Tibial nerve (tissue), 4 donors: ENCODE measurements around the gene ITGAV. TPM values are rescaled to one million over a fixed set of nuclear protein-coding genes. Genes with fewer than 3 reads are reported as not detected.

Experiments
- DNase-seq, 2 donors: peaks; one replicate each; pipeline ENCODE4 v3.0.0-alpha.2; 2019; ENCODE audit warnings: low spot score in 2 of 2
- H3K27ac ChIP-seq, 4 donors: fragments of 200-600 bp; sonication (generic) in 3 of 4; one replicate each; pipeline ENCODE4 v1.5.1; 2017 to 2019; ENCODE audit warnings: mild to moderate bottlenecking in 1 of 4
- H3K27me3 ChIP-seq, 2 donors: fragments of 200-600 bp; sonication (generic) in 1 of 2; one replicate each; pipeline versions ENCODE4 v1.5.1 to v1.6.0; 2017 to 2019
- H3K36me3 ChIP-seq, 3 donors: fragments of 200-600 bp; sonication (generic); one replicate each; pipeline ENCODE4 v1.5.1; 2018 to 2019
- H3K4me1 ChIP-seq, 4 donors: fragments of 200-600 bp; sonication (generic) in 3 of 4; one replicate each; pipeline ENCODE4 v1.5.1; 2017 to 2019
- H3K4me3 ChIP-seq, 4 donors: fragments of 200-600 bp; sonication (generic) in 3 of 4; one replicate each; pipeline ENCODE4 v1.5.1; 2017 to 2019; ENCODE audit warnings: mild to moderate bottlenecking in 1 of 4, moderate library complexity in 1 of 4
- H3K9me3 ChIP-seq, 4 donors: fragments of 200-600 bp; sonication (generic) in 3 of 4; one replicate each; pipeline ENCODE4 v1.5.1; 2017 to 2019
- CTCF ChIP-seq, 5 experiments: fragments of 200-600 bp in 3 of 5; fragments of 450-650 bp in 2 of 5; sonication (generic) in 3 of 5; IDR thresholded peaks; one replicate each; pipeline ENCODE4 v1.5.1; 2016 to 2019; ENCODE audit warnings: antibody characterized with exemption in 5 of 5, mild to moderate bottlenecking in 3 of 5, moderate library complexity in 2 of 5
- EP300 ChIP-seq, 2 donors: sonication (generic); formaldehyde crosslinking; IDR thresholded peaks; one replicate each; pipeline ENCODE4 v1.6.1; 2017; ENCODE audit warnings: antibody characterized with exemption in 2 of 2, mild to moderate bottlenecking in 1 of 2
- POLR2A ChIP-seq, 2 donors: fragments of 450-650 bp; IDR thresholded peaks; one replicate each; pipeline ENCODE4 v1.6.1; 2017; ENCODE audit warnings: antibody characterized with exemption in 2 of 2, mild to moderate bottlenecking in 2 of 2, moderate library complexity in 2 of 2
- WGBS, 2 donors: methylation state at CpG; one replicate each; pipeline ENCODE4 v1.1.5; 2018; 5-methylcytosine and 5-hydroxymethylcytosine counted together
- total RNA-seq, 4 donors: library from RNA; depleted of rRNA; stranded (reverse); fragments of >200 nt; gene quantifications; one replicate each; pipeline ENCODE4 v1.1.0, GENCODE V29; 2016

ITGAV gene
- total RNA-seq, 4 donors from 2014 or later = 97.1 to 114 (median 100) TPM

- Histone ChIP-seq H3K27ac (peak overlapping the region in 2 of 4 donors; percentile 37 to 52), H3K4me3 (no peak overlapping the region), H3K4me1 (peaks cover 0 to 43% (median 4%) of the 10 kb centered on the region in 4 donors), H3K27me3 (no peaks in the 10 kb centered on the region), H3K36me3 (peaks cover 0 to 10% (median 0%) of the 10 kb centered on the region in 3 donors), H3K9me3 (no peaks in the 10 kb centered on the region)
- no peak for TF ChIP-seq EP300 (IDR thresholded peaks at IDR 0.05)
- no peak for TF ChIP-seq CTCF (IDR thresholded peaks at IDR 0.05)
- TF ChIP-seq POLR2A (IDR thresholded peaks at IDR 0.05) = no peak
- no peak for DNase-seq
- 86 to 93% methylated on average over 2 of the region's 2 CpGs for WGBS, 2 donors
Observed at GRCh38 chr2:186611526-186611925, 21.7 kb downstream of the ITGAV start.

GRCh38 chr2:186612026-186612425 is 22.2 kb downstream of the ITGAV start:
- Histone ChIP-seq H3K4me1 (peaks cover 0 to 45% (median 5%) of the 10 kb centered on the region in 4 donors), H3K9me3 (no peaks in the 10 kb centered on the region), H3K4me3 (no peak overlapping the region), H3K36me3 (peaks cover 0 to 6% (median 0%) of the 10 kb centered on the region in 3 donors), H3K27ac (peak overlapping the region in 2 of 4 donors; percentile 52), H3K27me3 (no peaks in the 10 kb centered on the region)
- no peak for DNase-seq
- 78 to 79% methylated on average over 2 of the region's 2 CpGs for WGBS, 2 donors
- TF ChIP-seq POLR2A (IDR thresholded peaks at IDR 0.05) = no peak
- TF ChIP-seq CTCF (IDR thresholded peaks at IDR 0.05) = no peak
- TF ChIP-seq EP300 (IDR thresholded peaks at IDR 0.05) = no peak

GRCh38 chr2:186612555-186613440 is 22.9 kb downstream of the ITGAV start:
- Histone ChIP-seq H3K36me3 (peaks cover 0 to 3% (median 0%) of the 10 kb centered on the region in 3 donors), H3K27me3 (no peaks in the 10 kb centered on the region), H3K4me1 (peaks cover 0 to 45% (median 7%) of the 10 kb centered on the region in 4 donors), H3K4me3 (no peak overlapping the region), H3K9me3 (no peaks in the 10 kb centered on the region), H3K27ac (peak overlapping the region in 2 of 4 donors; percentile 52)
- WGBS, 2 donors = 40% methylated on average over 2 of the region's 2 CpGs
- DNase-seq = no peak
- no peak for TF ChIP-seq EP300 (IDR thresholded peaks at IDR 0.05)
- TF ChIP-seq POLR2A (IDR thresholded peaks at IDR 0.05) = no peak
- TF ChIP-seq CTCF (IDR thresholded peaks at IDR 0.05) = no peak

GRCh38 chr2:186614373-186614772 is 24.5 kb downstream of the ITGAV start:
- no peaks in the 10 kb centered on the region for H3K9me3 ChIP-seq
- no peak for DNase-seq
- H3K36me3 ChIP-seq = no peaks in the 10 kb centered on the region
- no peak for TF ChIP-seq POLR2A (IDR thresholded peaks at IDR 0.05)
- no peak for TF ChIP-seq EP300 (IDR thresholded peaks at IDR 0.05)
- TF ChIP-seq CTCF (IDR thresholded peaks at IDR 0.05) = no peak
- WGBS, 2 donors = 84 to 92% methylated on average over 2 of the region's 2 CpGs
- no peak overlapping the region for H3K4me3 ChIP-seq
- H3K27ac ChIP-seq = peak overlapping the region in 1 of 4 donors; percentile 19
- H3K4me1 ChIP-seq = peaks cover 0 to 51% (median 7%) of the 10 kb centered on the region in 4 donors
- H3K27me3 ChIP-seq = no peaks in the 10 kb centered on the region

- DNase-seq = no peak
- TF ChIP-seq POLR2A (IDR thresholded peaks at IDR 0.05) (no peak), CTCF (IDR thresholded peaks at IDR 0.05) (no peak), EP300 (IDR thresholded peaks at IDR 0.05) (no peak)
- Histone ChIP-seq H3K4me3 (no peak overlapping the region), H3K4me1 (peaks cover 0 to 36% (median 5%) of the 10 kb centered on the region in 4 donors), H3K9me3 (no peaks in the 10 kb centered on the region), H3K27me3 (no peaks in the 10 kb centered on the region), H3K36me3 (peaks cover 0 to under 1% (median 0%) of the 10 kb centered on the region in 3 donors), H3K27ac (no peak overlapping the region)
- 53 to 59% methylated on average over 4 of the region's 4 CpGs for WGBS, 2 donors
Observed at GRCh38 chr2:186617148-186617547, 27.3 kb downstream of the ITGAV start.
